B cell (primary cell): ENCODE data around the gene SPINK5. TPM values are rescaled to one million over a fixed set of nuclear protein-coding genes. Genes with fewer than 3 reads are reported as not detected.

ENCODE experiments used
- ATAC-seq: fragments of 200-7000 bp; cut with Tn5 transposase; one replicate; pipeline ENCODE4 v1.10.0; 2021; ENCODE audit warnings: low read depth, mild to moderate bottlenecking, moderate number of reproducible peaks, moderate library complexity
- CTCF ChIA-PET: fragments of 350-600 bp; sonication (Branson Sonifier 250); formaldehyde crosslinking; loops from one replicate; lab custom pipeline; 2021; ENCODE audit warnings: antibody characterized with exemption, inconsistent platforms; lab: Charles Lee
- POLR2A ChIA-PET: fragments of 350-600 bp; sonication (Branson Sonifier 250); formaldehyde crosslinking; loops from one replicate; lab custom pipeline; 2021; ENCODE audit warnings: antibody characterized with exemption; lab: Charles Lee
- DNase-seq: peaks from one replicate; pipeline ENCODE4 v3.0.0; 2013
- H2AFZ ChIP-seq: 2 replicates; pipeline ENCODE4 v1.6.1; 2012; ENCODE audit warnings: mild to moderate bottlenecking, low read depth, low read length; ENCODE audit not compliant: insufficient read depth, poor library complexity, severe bottlenecking
- H3K27ac ChIP-seq, 2 donors: 1 replicate in 1 of 2; 2 replicates in 1 of 2; pipeline ENCODE4 v1.5.1; 2012 to 2013; ENCODE audit warnings: low read length in 2 of 2, mild to moderate bottlenecking in 2 of 2, moderate library complexity in 1 of 2
- H3K27me3 ChIP-seq, 4 experiments: fragments of 200-600 bp in 1 of 4; sonication (generic) in 1 of 4; replicated peaks in 1 of 4; 1 replicate in 2 of 4; 2 replicates in 2 of 4; pipeline versions ENCODE4 v1.6.1 to v1.7.0; 2013 to 2016; ENCODE audit warnings: low read length in 3 of 4, mild to moderate bottlenecking in 2 of 4, mixed read lengths in 1 of 4, moderate library complexity in 1 of 4; ENCODE audit not compliant: insufficient read depth in 4 of 4, control insufficient read depth in 3 of 4; ENCODE audit errors: control extremely low read depth in 1 of 4
- H3K36me3 ChIP-seq, 2 experiments: replicated peaks in 1 of 2; 1 replicate in 1 of 2; 2 replicates in 1 of 2; pipeline versions ENCODE4 v1.6.1 to v1.7.1; 2013; ENCODE audit warnings: low read length in 1 of 2; ENCODE audit not compliant: insufficient read depth in 2 of 2, control insufficient read depth in 1 of 2; ENCODE audit errors: control extremely low read depth in 1 of 2, extremely low read depth in 1 of 2
- H3K4me1 ChIP-seq, 2 donors: fragments of 200-600 bp in 1 of 2; sonication (generic) in 1 of 2; 1 replicate in 1 of 2; 2 replicates in 1 of 2; pipeline versions ENCODE4 v1.5.1 to v1.6.1; 2013 to 2017; ENCODE audit warnings: low read length in 2 of 2; ENCODE audit not compliant: control insufficient read depth in 2 of 2, insufficient read depth in 2 of 2
- H3K4me2 ChIP-seq: replicated peaks from 2 replicates; pipeline ENCODE3; 2012; ENCODE audit warnings: mild to moderate bottlenecking, low read depth, low read length; ENCODE audit not compliant: poor library complexity, severe bottlenecking
- H3K4me3 ChIP-seq, 5 experiments: fragments of 200-600 bp in 1 of 5; sonication (generic) in 1 of 5; 1 replicate in 3 of 5; 2 replicates in 2 of 5; pipeline versions ENCODE4 v1.5.1 to v1.7.0; 2011 to 2016; ENCODE audit warnings: low read length in 4 of 5, mild to moderate bottlenecking in 4 of 5, low read depth in 2 of 5, control low read depth in 1 of 5, moderate library complexity in 1 of 5; ENCODE audit not compliant: insufficient read depth in 1 of 5; ENCODE audit errors: control extremely low read depth in 1 of 5, extremely low read depth in 1 of 5
- H3K79me2 ChIP-seq: fragments of 200-600 bp; sonication (generic); one replicate; pipeline ENCODE4 v1.6.0; 2016; ENCODE audit warnings: low read length; ENCODE audit not compliant: control insufficient read depth, insufficient read depth
- H3K9ac ChIP-seq: fragments of 200-600 bp; sonication (generic); 2 replicates; pipeline ENCODE4 v1.6.1; 2017; ENCODE audit warnings: mild to moderate bottlenecking, low read length, moderate library complexity
- H3K9me3 ChIP-seq, 3 donors: one replicate each; pipeline versions ENCODE4 v1.6.1 to v1.7.1; 2013; ENCODE audit warnings: low read length in 2 of 3; ENCODE audit not compliant: control insufficient read depth in 2 of 3, insufficient read depth in 1 of 3; ENCODE audit errors: control extremely low read depth in 1 of 3
- H4K20me1 ChIP-seq: 2 replicates; pipeline ENCODE4 v1.6.0; 2012; ENCODE audit warnings: mild to moderate bottlenecking, low read length; ENCODE audit not compliant: insufficient read depth, control insufficient read depth, poor library complexity, severe bottlenecking
- H3K27ac Mint-ChIP-seq: one replicate; pipeline ENCODE4 v1.8.0; 2021; ENCODE audit warnings: mixed read lengths
- H3K27me3 Mint-ChIP-seq: one replicate; pipeline ENCODE4 v1.8.0; 2021; ENCODE audit warnings: mixed read lengths
- H3K4me1 Mint-ChIP-seq: one replicate; pipeline ENCODE4 v1.8.0; 2021; ENCODE audit warnings: mixed read lengths
- H3K4me3 Mint-ChIP-seq: one replicate; pipeline ENCODE4 v1.8.0; 2021; ENCODE audit warnings: mixed read lengths
- H3K9me3 Mint-ChIP-seq: one replicate; pipeline ENCODE4 v1.8.0; 2022; ENCODE audit warnings: mixed read lengths; ENCODE audit not compliant: insufficient read depth
- EZH2 ChIP-seq: IDR thresholded peaks from 2 replicates; pipeline ENCODE4 v1.6.1; 2012; ENCODE audit warnings: borderline replicate concordance, low read depth, mild to moderate bottlenecking, moderate library complexity, low read length; ENCODE audit not compliant: insufficient read depth, poor library complexity, severe bottlenecking
- WGBS: methylation state at CpG from one replicate; pipeline ENCODE4 v1.1.5; 2013; ENCODE audit warnings: missing lambda C conversion rate; ENCODE audit not compliant: insufficient coverage; 5-methylcytosine and 5-hydroxymethylcytosine counted together
- intact Hi-C: fragments of 100-400 bp; cut with micrococcal nuclease; formaldehyde crosslinking; loops from one replicate; pipeline ENCODE4 v1.10.0; 2022
- polyA plus RNA-seq: library from polyadenylated mRNA; depleted of rRNA; stranded (reverse); fragments of >200 nt; gene quantifications from 2 replicates; pipeline ENCODE4 v1.2.3, GENCODE V29; 2012
- total RNA-seq, 2 donors: library from RNA; stranded (reverse); fragments of 120-200 nt in 1 of 2; gene quantifications; 1 replicate in 1 of 2; 2 replicates in 1 of 2; pipeline versions ENCODE4 v1.2.3 to v1.2.4, GENCODE V29; 2013 to 2022
- TF ChIP-seq, protein P1 (sequence below): fragments of 200-600 bp; IDR thresholded peaks from one replicate; pipeline ENCODE4 v1.8.0; 2022; ENCODE audit warnings: antibody characterized with exemption, mild to moderate bottlenecking

Gene SPINK5
- total and polyA plus RNA-seq, 2 donors (not counting 1 experiment from before 2014, with no cell fraction given): not detected

DNA sequence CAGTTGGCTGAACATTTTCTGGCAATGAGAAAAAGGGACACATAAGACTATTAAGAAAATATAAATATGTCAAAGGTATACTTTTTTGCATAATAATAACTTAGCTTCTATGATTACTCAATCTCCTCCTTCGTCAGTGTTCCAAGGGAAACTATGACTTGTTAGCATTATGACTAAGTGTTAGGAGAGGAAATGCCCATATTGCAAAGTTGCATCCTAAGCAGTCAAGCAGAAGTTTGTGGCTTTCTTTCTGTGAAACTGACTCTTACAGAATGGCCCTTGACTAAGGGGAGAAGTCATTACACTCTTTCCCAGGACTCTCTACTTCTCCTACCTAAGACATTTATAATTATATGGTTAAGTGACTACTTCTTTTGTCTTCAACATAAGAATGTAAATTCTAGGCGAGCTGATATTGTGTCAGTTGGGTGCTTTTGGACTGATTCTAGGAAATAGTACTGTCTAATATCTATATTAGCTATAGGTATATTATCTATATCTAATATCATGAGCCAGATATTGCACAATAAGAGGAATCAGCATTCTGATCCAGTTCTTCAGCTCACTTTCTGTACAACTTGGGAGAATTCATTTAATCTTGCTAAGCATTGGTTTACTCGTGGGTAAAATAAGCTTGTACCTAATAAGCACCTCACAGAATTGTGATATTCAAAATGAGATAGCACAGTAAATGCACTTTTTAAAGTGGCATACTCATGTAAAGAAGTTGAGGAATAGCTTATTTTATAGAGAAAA lies 122.6 kb downstream of the SPINK5 start:
- Mint-ChIP-seq H3K27ac (no peak overlapping the region), H3K4me1 (no peaks in the 10 kb centered on the region), H3K9me3 (no peaks in the 10 kb centered on the region), H3K27me3 (peaks cover 7% of the 10 kb centered on the region), H3K4me3 (no peak overlapping the region)
- Histone ChIP-seq H3K9ac (no peak overlapping the region), H3K4me3 (no peak overlapping the region), H3K4me2 (no peak overlapping the region), H3K36me3 (no peaks in the 10 kb centered on the region), H2AFZ (no peak overlapping the region), H3K27ac (no peak overlapping the region), H3K27me3 (peaks cover 0 to 3% (median 0%) of the 10 kb centered on the region in 4 experiments), H3K4me1 (no peaks in the 10 kb centered on the region), H3K9me3 (no peaks in the 10 kb centered on the region), H3K79me2 (no peaks in the 10 kb centered on the region), H4K20me1 (no peaks in the 10 kb centered on the region)
- WGBS: no CpG with 5 or more reads among the region's 3 CpGs
- no peak for DNase-seq
- CTCF ChIA-PET: interaction anchor here (1.4 kb wide), 1 partner anchor 544 kb away, joined by 6 read pairs; no protein-coding TSS in a partner anchor
- no peak for ATAC-seq
- TF ChIP-seq, protein P1, sequence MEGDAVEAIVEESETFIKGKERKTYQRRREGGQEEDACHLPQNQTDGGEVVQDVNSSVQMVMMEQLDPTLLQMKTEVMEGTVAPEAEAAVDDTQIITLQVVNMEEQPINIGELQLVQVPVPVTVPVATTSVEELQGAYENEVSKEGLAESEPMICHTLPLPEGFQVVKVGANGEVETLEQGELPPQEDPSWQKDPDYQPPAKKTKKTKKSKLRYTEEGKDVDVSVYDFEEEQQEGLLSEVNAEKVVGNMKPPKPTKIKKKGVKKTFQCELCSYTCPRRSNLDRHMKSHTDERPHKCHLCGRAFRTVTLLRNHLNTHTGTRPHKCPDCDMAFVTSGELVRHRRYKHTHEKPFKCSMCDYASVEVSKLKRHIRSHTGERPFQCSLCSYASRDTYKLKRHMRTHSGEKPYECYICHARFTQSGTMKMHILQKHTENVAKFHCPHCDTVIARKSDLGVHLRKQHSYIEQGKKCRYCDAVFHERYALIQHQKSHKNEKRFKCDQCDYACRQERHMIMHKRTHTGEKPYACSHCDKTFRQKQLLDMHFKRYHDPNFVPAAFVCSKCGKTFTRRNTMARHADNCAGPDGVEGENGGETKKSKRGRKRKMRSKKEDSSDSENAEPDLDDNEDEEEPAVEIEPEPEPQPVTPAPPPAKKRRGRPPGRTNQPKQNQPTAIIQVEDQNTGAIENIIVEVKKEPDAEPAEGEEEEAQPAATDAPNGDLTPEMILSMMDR: no peak
- TF ChIP-seq EZH2: no peak
- intact Hi-C loops: no loop called here
- POLR2A ChIA-PET: no interaction called here

Other genes with a start within 250 kb of the SPINK5 start
- not detected in 2 replicates for gene SPINK1, start 232.3 kb upstream of the SPINK5 start, total RNA-seq
- not detected in 2 replicates for gene SPINK1, start 232.3 kb upstream of the SPINK5 start, polyA plus RNA-seq
- gene SCGB3A2, start 185.3 kb upstream of the SPINK5 start, total RNA-seq: not detected in 2 replicates
- not detected in 2 replicates for gene SCGB3A2, start 185.3 kb upstream of the SPINK5 start, polyA plus RNA-seq
- gene C5orf46, start 157.4 kb upstream of the SPINK5 start, total RNA-seq: not detected in 2 replicates
- not detected in 2 replicates for gene C5orf46, start 157.4 kb upstream of the SPINK5 start, polyA plus RNA-seq
- not detected in 2 replicates for gene SPINK14, start 104.6 kb downstream of the SPINK5 start, total RNA-seq
- not detected in 2 replicates for gene SPINK14, start 104.6 kb downstream of the SPINK5 start, polyA plus RNA-seq
- not detected in 2 replicates for gene SPINK6, start 139.1 kb downstream of the SPINK5 start, total RNA-seq
- gene SPINK6, start 139.1 kb downstream of the SPINK5 start, polyA plus RNA-seq: not detected in 2 replicates
- not detected in 2 replicates for gene MARCOL, start 174.5 kb downstream of the SPINK5 start, total RNA-seq
- not detected in 2 replicates for gene MARCOL, start 174.5 kb downstream of the SPINK5 start, polyA plus RNA-seq
- not detected in 2 replicates for gene SPINK13, start 204.8 kb downstream of the SPINK5 start, total RNA-seq
- gene SPINK13, start 204.8 kb downstream of the SPINK5 start, polyA plus RNA-seq: not detected in 2 replicates
- not detected in 2 replicates for gene SPINK7, start 248.4 kb downstream of the SPINK5 start, total RNA-seq
- gene SPINK7, start 248.4 kb downstream of the SPINK5 start, polyA plus RNA-seq: not detected in 2 replicates